CD4-positive, alpha-beta T cell (primary cell): ENCODE results near the gene VGF. TPM values are rescaled to one million over a fixed set of nuclear protein-coding genes. Genes with fewer than 3 reads are reported as not detected.
"Not testable (repeated sequence)": the region's sequence is repeated elsewhere in the genome, so short reads cannot be mapped to it uniquely, and the experiment has no call there.

ENCODE experiments used
- ATAC-seq: fragments of 200-7000 bp; cut with Tn5 transposase; one replicate; pipeline ENCODE4 v1.10.0; 2022; ENCODE audit warnings: mild to moderate bottlenecking; ENCODE audit not compliant: poor library complexity
- CTCF ChIA-PET: fragments of 350-600 bp; sonication (Branson Sonifier 250); formaldehyde crosslinking; loops from one replicate; lab custom pipeline; 2021; ENCODE audit warnings: antibody characterized with exemption, inconsistent platforms; lab: Charles Lee
- POLR2A ChIA-PET: fragments of 350-600 bp; sonication (Branson Sonifier 250); formaldehyde crosslinking; loops from one replicate; lab custom pipeline; 2021; ENCODE audit warnings: antibody characterized with exemption, inconsistent platforms; lab: Charles Lee
- DNase-seq, 14 experiments: peaks; one replicate each; pipeline ENCODE4 v3.0.0-alpha.2; 2013 to 2020; ENCODE audit warnings: mixed read lengths in 2 of 14
- H3K27ac ChIP-seq, 2 donors: one replicate each; pipeline versions ENCODE4 v1.5.1 to v1.7.0; 2013; ENCODE audit warnings: low read length in 2 of 2, low read depth in 1 of 2, mild to moderate bottlenecking in 1 of 2
- H3K27me3 ChIP-seq, 2 experiments: 1 replicate in 1 of 2; 2 replicates in 1 of 2; pipeline versions ENCODE4 v1.6.1 to v1.7.0; 2013; ENCODE audit warnings: low read length in 2 of 2, control low read depth in 1 of 2, mild to moderate bottlenecking in 1 of 2, moderate library complexity in 1 of 2; ENCODE audit not compliant: insufficient read depth in 2 of 2, control insufficient read depth in 1 of 2
- H3K36me3 ChIP-seq: one replicate; pipeline ENCODE4 v1.6.1; 2013; ENCODE audit warnings: low read length, control low read depth; ENCODE audit not compliant: insufficient read depth
- H3K4me1 ChIP-seq: one replicate; pipeline ENCODE4 v1.6.1; 2013; ENCODE audit warnings: low read length, control low read depth; ENCODE audit not compliant: insufficient read depth
- H3K4me3 ChIP-seq: one replicate; pipeline ENCODE4 v1.5.1; 2013; ENCODE audit warnings: mild to moderate bottlenecking, low read length, moderate library complexity
- H3K9me3 ChIP-seq, 2 experiments: 1 replicate in 1 of 2; 2 replicates in 1 of 2; pipeline versions ENCODE4 v1.6.1 to v1.7.0; 2013; ENCODE audit warnings: low read length in 2 of 2, mild to moderate bottlenecking in 2 of 2, control low read depth in 1 of 2, moderate library complexity in 1 of 2; ENCODE audit not compliant: control insufficient read depth in 1 of 2, insufficient read depth in 1 of 2
- H3K27ac Mint-ChIP-seq: one replicate; pipeline ENCODE4 v1.8.0; 2020; ENCODE audit warnings: mixed read lengths
- H3K27me3 Mint-ChIP-seq: one replicate; pipeline ENCODE4 v1.8.0; 2021; ENCODE audit warnings: mixed read lengths
- H3K36me3 Mint-ChIP-seq: one replicate; pipeline ENCODE4 v1.8.0; 2021; ENCODE audit warnings: low read depth, mixed read lengths
- H3K4me1 Mint-ChIP-seq: one replicate; pipeline ENCODE4 v1.8.0; 2021; ENCODE audit warnings: low read depth, mixed read lengths
- H3K4me3 Mint-ChIP-seq: one replicate; pipeline ENCODE4 v1.8.0; 2020; ENCODE audit warnings: mild to moderate bottlenecking, mixed read lengths
- H3K9me3 Mint-ChIP-seq: one replicate; pipeline ENCODE4 v1.8.0; 2020; ENCODE audit warnings: mixed read lengths
- CTCF ChIP-seq: fragments of 200-600 bp; IDR thresholded peaks from one replicate; pipeline ENCODE4 v1.8.0; 2022; ENCODE audit warnings: antibody characterized with exemption, mild to moderate bottlenecking
- intact Hi-C, 2 experiments: fragments of 100-400 bp; cut with DNase I in 1 of 2; cut with micrococcal nuclease in 1 of 2; formaldehyde crosslinking; loops; one replicate each; pipeline versions ENCODE4 v1.15.1 to v1.9.0; 2023 to 2025; cut with DNase I, micrococcal nuclease
- total RNA-seq, 174 experiments: library from RNA in 2 of 174; stranded (reverse) in 2 of 174; gene quantifications; one replicate each; pipeline ENCODE4 v1.2.3 and lab custom pipeline; 2021 to 2026

The VGF gene
- total RNA-seq, 2 experiments from 2014 or later: not detected

DNA sequence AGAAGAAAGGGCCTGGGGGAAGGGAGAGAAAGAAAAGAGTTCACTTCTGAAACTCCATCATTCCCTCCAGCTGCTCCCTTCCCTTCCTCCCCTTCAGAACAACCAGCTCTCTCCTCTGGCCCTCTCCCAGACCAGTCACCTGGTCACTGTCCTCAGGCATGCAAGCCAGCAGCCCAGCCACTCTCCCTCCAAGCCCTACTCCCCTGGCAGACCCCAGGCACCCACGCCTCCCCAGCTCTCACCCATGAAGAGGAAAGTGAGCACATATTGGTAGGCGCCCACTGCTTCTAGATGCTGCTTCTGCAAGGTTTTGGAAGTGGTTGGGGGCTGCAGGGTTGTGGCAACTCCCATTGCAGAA is 35.1 kb upstream of the VGF start:
- H3K4me1 ChIP-seq: peaks cover 37% of the 10 kb centered on the region
- intact Hi-C loops: no loop called here
- no peaks in the 10 kb centered on the region for H3K36me3 ChIP-seq
- peaks cover 40% of the 10 kb centered on the region for H3K27me3 Mint-ChIP-seq
- H3K27me3 ChIP-seq: peaks cover 18 to 24% of the 10 kb centered on the region in 2 experiments
- H3K27ac Mint-ChIP-seq: no peak overlapping the region
- CTCF ChIA-PET: no interaction called here
- H3K4me3 ChIP-seq: no peak overlapping the region
- no peak overlapping the region for H3K4me3 Mint-ChIP-seq
- peaks cover 15% of the 10 kb centered on the region for H3K4me1 Mint-ChIP-seq
- H3K9me3 ChIP-seq: peaks cover 0 to 13% of the 10 kb centered on the region in 2 experiments
- ATAC-seq (no peak), DNase-seq (no peak)
- no peaks in the 10 kb centered on the region for H3K9me3 Mint-ChIP-seq
- no peak for TF ChIP-seq CTCF
- POLR2A ChIA-PET: no interaction called here
- H3K27ac ChIP-seq: no peak overlapping the region
- peaks cover 4% of the 10 kb centered on the region for H3K36me3 Mint-ChIP-seq

- H3K4me3 Mint-ChIP-seq, H3K27ac ChIP-seq, H3K9me3 Mint-ChIP-seq, POLR2A ChIA-PET, intact Hi-C loops, H3K36me3 Mint-ChIP-seq, H3K4me3 ChIP-seq, DNase-seq, H3K36me3 ChIP-seq, H3K27ac Mint-ChIP-seq, ATAC-seq: not testable (repeated sequence)
- Mint-ChIP-seq H3K27me3 (peaks cover 44% of the 10 kb centered on the region), H3K4me1 (peaks cover 15% of the 10 kb centered on the region)
- Histone ChIP-seq H3K27me3 (peaks cover 18 to 24% of the 10 kb centered on the region in 2 experiments), H3K9me3 (peaks cover 0 to 13% of the 10 kb centered on the region in 2 experiments), H3K4me1 (peaks cover 31% of the 10 kb centered on the region)
- CTCF ChIA-PET: interaction anchor here (0.6 kb wide), 1 partner anchor 30 kb away, joined by 3 read pairs; no protein-coding TSS in a partner anchor
Observed at GRCh38 chr7:101199522-101199921, 34.2 kb upstream of the VGF start.

GRCh38 chr7:101198476-101198875 is 33.1 kb upstream of the VGF start:
- Histone ChIP-seq H3K4me1 (peaks cover 21% of the 10 kb centered on the region), H3K4me3 (no peak overlapping the region), H3K27ac (no peak overlapping the region), H3K36me3 (no peaks in the 10 kb centered on the region), H3K27me3 (peaks cover 18 to 24% of the 10 kb centered on the region in 2 experiments), H3K9me3 (peaks cover 0 to 13% of the 10 kb centered on the region in 2 experiments)
- intact Hi-C loops: no loop called here
- DNase-seq (no peak), ATAC-seq (no peak)
- no peak overlapping the region for H3K4me3 Mint-ChIP-seq
- ChIA-PET CTCF (no interaction called here), POLR2A (no interaction called here)
- no peaks in the 10 kb centered on the region for H3K9me3 Mint-ChIP-seq
- H3K27ac Mint-ChIP-seq: no peak overlapping the region
- peaks cover 6% of the 10 kb centered on the region for H3K4me1 Mint-ChIP-seq
- H3K27me3 Mint-ChIP-seq: peaks cover 36% of the 10 kb centered on the region
- no peaks in the 10 kb centered on the region for H3K36me3 Mint-ChIP-seq
- no peak for TF ChIP-seq CTCF

DNA sequence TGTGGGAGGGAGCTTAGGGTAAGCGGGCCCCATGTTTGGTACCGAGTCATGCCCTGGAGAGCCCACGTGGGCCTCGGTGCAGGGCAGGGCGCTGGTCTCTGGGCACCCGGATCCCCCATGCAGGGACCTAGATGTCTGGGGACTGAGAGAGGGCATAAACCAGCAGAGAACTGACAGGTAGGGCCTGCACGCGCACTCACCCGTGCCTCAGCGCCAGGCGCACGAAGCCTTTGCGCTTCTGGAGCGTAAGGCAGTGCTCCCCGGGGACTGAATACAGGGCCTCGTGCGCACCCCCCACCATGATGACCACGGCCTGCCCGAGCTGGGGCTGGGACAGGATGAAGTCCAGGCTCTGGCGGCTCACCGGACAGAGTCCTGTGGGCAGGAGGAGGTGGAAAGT is 32.6 kb upstream of the VGF start:
- Mint-ChIP-seq H3K27ac (no peak overlapping the region), H3K36me3 (no peaks in the 10 kb centered on the region), H3K4me3 (no peak overlapping the region), H3K27me3 (peaks cover 34% of the 10 kb centered on the region), H3K4me1 (peaks cover 6% of the 10 kb centered on the region), H3K9me3 (no peaks in the 10 kb centered on the region)
- ATAC-seq (no peak), DNase-seq (no peak)
- Histone ChIP-seq H3K4me1 (peaks cover 17% of the 10 kb centered on the region), H3K9me3 (peaks cover 0 to 13% of the 10 kb centered on the region in 2 experiments), H3K4me3 (no peak overlapping the region), H3K27ac (no peak overlapping the region), H3K36me3 (no peaks in the 10 kb centered on the region), H3K27me3 (peaks cover 18 to 24% of the 10 kb centered on the region in 2 experiments)
- no peak for TF ChIP-seq CTCF
- intact Hi-C loops: no loop called here
- POLR2A ChIA-PET: no interaction called here
- CTCF ChIA-PET: no interaction called here
